ENCODE data around the gene DNASE1L3.

The DNASE1L3 gene

GRCh38 chr3:58150810-58151199, 60.0 kb downstream of the DNASE1L3 start:
- DNase-seq (ENCODE audit: extremely low read depth, insufficient read length) = no peak
- Histone ChIP-seq H3K36me3 (ENCODE audit: control insufficient read depth, insufficient read depth, low read length) (peaks cover 3% of the 10 kb centered on the region), H3K4me3 (replicated peaks; ENCODE audit: low read depth, low read length) (no peak overlapping the region), H3K27me3 (replicated peaks; ENCODE audit: control insufficient read depth, insufficient read depth, low read length) (no peaks in the 10 kb centered on the region)
- TF ChIP-seq CTCF (IDR thresholded peaks at IDR 0.05; ENCODE audit: insufficient read depth, low read length, poor library complexity, severe bottlenecking) = no peak

- Histone ChIP-seq H3K27me3 (replicated peaks; ENCODE audit: control insufficient read depth, insufficient read depth, low read length) (no peaks in the 10 kb centered on the region), H3K4me3 (replicated peaks; ENCODE audit: low read depth, low read length) (no peak overlapping the region), H3K36me3 (ENCODE audit: control insufficient read depth, insufficient read depth, low read length) (peaks cover 3% of the 10 kb centered on the region)
- DNase-seq (ENCODE audit: extremely low read depth, insufficient read length) = no peak
- no peak for TF ChIP-seq CTCF (IDR thresholded peaks at IDR 0.05; ENCODE audit: insufficient read depth, low read length, poor library complexity, severe bottlenecking)
These were observed 60.5 kb downstream of the DNASE1L3 start for GRCh38 chr3:58150130-58150809.

- DNase-seq (ENCODE audit: extremely low read depth, insufficient read length) = no peak
- TF ChIP-seq CTCF (IDR thresholded peaks at IDR 0.05; ENCODE audit: insufficient read depth, low read length, poor library complexity, severe bottlenecking) = no peak
- Histone ChIP-seq H3K27me3 (replicated peaks; ENCODE audit: control insufficient read depth, insufficient read depth, low read length) (no peaks in the 10 kb centered on the region), H3K4me3 (replicated peaks; ENCODE audit: low read depth, low read length) (no peak overlapping the region), H3K36me3 (ENCODE audit: control insufficient read depth, insufficient read depth, low read length) (peaks cover under 1% of the 10 kb centered on the region)
These were observed 62.7 kb downstream of the DNASE1L3 start for GRCh38 chr3:58148049-58148448.

GRCh38 chr3:58144478-58145325, 66.1 kb downstream of the DNASE1L3 start:
- Histone ChIP-seq H3K36me3 (ENCODE audit: control insufficient read depth, insufficient read depth, low read length) (peaks cover 2% of the 10 kb centered on the region; the same call in 1 of the 2 replicates), H3K27me3 (replicated peaks; ENCODE audit: control insufficient read depth, insufficient read depth, low read length) (no peaks in the 10 kb centered on the region), H3K4me3 (replicated peaks; ENCODE audit: low read depth, low read length) (no peak overlapping the region)
- TF ChIP-seq CTCF (IDR thresholded peaks at IDR 0.05; ENCODE audit: insufficient read depth, low read length, poor library complexity, severe bottlenecking) = no peak
- DNase-seq (ENCODE audit: extremely low read depth, insufficient read length) = no peak

GRCh38 chr3:58143417-58144055, 67.2 kb downstream of the DNASE1L3 start:
- H3K36me3 ChIP-seq (ENCODE audit: control insufficient read depth, insufficient read depth, low read length) = peaks cover 2% of the 10 kb centered on the region; the same call in 1 of the 2 replicates

More at GRCh38 chr3:58143417-58144055, 67.2 kb downstream of the DNASE1L3 start:
- no peak for TF ChIP-seq CTCF (IDR thresholded peaks at IDR 0.05; ENCODE audit: insufficient read depth, low read length, poor library complexity, severe bottlenecking)
- Histone ChIP-seq H3K4me3 (replicated peaks; ENCODE audit: low read depth, low read length) (no peak overlapping the region), H3K27me3 (replicated peaks; ENCODE audit: control insufficient read depth, insufficient read depth, low read length) (no peaks in the 10 kb centered on the region)
- DNase-seq (ENCODE audit: extremely low read depth, insufficient read length) = no peak

Measured in GM06990 (cell line).